Stomach (tissue), 4 donors: ENCODE data around the gene NINL.

Experiments used
- EP300 ChIP-seq: sonication (generic); formaldehyde crosslinking; IDR thresholded peaks from one replicate; pipeline ENCODE4 v1.6.1; 2017; ENCODE audit warnings: antibody characterized with exemption
- TF ChIP-seq, protein P1 (sequence below), 7 experiments: fragments of 450-650 bp in 4 of 7; fragments of 200-600 bp in 3 of 7; sonication (generic) in 3 of 7; IDR thresholded peaks; one replicate each; pipeline ENCODE4 v1.5.1; 2016 to 2019; ENCODE audit warnings: antibody characterized with exemption in 7 of 7, control low read depth in 2 of 7, mild to moderate bottlenecking in 1 of 7

GRCh38 chr20:25487975-25488374 is 97.4 kb downstream of the NINL start:
- TF ChIP-seq, protein P1, sequence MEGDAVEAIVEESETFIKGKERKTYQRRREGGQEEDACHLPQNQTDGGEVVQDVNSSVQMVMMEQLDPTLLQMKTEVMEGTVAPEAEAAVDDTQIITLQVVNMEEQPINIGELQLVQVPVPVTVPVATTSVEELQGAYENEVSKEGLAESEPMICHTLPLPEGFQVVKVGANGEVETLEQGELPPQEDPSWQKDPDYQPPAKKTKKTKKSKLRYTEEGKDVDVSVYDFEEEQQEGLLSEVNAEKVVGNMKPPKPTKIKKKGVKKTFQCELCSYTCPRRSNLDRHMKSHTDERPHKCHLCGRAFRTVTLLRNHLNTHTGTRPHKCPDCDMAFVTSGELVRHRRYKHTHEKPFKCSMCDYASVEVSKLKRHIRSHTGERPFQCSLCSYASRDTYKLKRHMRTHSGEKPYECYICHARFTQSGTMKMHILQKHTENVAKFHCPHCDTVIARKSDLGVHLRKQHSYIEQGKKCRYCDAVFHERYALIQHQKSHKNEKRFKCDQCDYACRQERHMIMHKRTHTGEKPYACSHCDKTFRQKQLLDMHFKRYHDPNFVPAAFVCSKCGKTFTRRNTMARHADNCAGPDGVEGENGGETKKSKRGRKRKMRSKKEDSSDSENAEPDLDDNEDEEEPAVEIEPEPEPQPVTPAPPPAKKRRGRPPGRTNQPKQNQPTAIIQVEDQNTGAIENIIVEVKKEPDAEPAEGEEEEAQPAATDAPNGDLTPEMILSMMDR (IDR thresholded peaks at IDR 0.05): no peak
- no peak for TF ChIP-seq EP300
